Stimulated activated CD8-positive, alpha-beta memory T cell treated with anti-CD3 and anti-CD28 coated beads, Interleukin-4, amount 100 ng/mL, for 48 hours (primary cell): ENCODE results near the gene YBEY.

Experiments
- DNase-seq: peaks from one replicate; pipeline ENCODE4 v3.0.0-alpha.2; 2020

The YBEY gene

DNA sequence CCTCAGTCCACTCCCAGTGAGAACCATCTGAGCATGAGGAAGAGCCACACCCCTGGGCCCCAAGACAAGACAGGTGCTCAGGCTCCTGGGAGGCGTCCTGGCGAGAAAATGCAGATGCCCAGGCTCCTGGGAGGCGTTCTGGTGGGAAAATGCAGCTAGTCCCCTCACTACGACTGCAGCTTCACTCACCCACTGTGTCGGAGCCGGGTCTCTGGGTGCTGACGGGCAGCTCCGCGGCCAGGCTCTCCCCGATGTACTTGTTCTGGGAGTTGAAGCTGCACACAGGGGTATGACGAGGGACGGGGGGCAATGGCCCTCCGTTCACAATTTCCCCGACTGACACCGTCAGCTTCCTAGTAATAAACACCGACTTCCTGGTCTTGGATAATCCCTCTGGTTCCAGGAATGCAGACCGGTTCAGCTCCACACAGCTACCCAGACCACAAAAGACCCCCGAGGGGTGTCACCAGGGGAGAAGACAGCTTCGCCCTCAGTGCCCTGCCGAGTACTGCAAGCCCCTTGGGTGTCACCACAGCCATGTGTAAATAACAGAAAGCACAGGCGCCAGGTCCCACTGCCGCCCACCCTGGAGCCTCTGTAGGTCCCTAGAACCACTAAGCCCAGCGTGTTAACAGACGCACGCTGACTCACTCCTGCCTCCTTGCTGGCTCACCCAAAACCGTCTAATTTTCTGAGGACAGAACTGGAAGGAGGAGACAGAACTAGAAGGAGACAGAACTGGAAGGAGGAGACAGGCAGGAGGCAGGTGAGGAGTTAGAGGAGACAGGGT, 20.2 kb upstream of the YBEY start:
- DNase-seq, result no peak

DNA sequence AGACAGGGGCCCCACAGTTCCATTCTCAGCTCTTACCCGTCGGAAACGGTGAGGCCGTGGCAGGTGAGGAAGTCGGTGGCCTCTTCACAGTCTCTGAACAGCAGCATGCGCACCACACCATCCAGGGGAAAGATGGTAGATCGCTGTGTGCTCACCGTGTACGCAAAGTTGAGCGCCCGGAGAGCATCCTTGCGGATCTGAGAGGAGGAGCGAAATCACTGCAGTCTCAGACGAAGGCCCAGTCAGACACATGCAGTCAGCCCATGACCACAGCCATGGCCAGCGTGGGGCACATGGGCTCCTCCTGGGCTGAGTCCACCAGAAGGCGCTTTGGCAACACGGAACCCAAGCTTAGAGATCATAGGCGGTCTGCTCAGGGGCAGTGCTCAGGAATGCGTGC, 19.2 kb upstream of the YBEY start:
- DNase-seq, result no peak

DNA sequence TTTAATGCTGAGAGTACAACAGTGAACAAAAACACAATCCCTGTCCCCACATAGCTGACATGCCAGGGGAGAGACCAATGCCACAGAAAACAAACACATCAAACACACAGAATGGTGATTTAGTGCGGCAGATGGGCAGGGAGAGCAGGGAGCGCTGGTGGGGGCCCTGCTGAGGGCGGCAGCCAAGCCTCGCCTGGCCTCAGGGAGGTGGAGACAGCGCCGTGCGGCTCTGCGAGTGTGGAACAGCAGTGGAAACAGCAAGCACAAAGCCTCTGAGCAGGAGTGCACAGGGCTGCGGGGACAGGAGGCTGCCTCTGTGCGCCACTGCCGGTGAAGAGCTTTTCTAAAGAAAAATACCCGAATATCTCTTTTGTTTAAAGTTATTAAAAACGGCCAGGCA, 17.8 kb upstream of the YBEY start:
- DNase-seq, result no peak

DNA sequence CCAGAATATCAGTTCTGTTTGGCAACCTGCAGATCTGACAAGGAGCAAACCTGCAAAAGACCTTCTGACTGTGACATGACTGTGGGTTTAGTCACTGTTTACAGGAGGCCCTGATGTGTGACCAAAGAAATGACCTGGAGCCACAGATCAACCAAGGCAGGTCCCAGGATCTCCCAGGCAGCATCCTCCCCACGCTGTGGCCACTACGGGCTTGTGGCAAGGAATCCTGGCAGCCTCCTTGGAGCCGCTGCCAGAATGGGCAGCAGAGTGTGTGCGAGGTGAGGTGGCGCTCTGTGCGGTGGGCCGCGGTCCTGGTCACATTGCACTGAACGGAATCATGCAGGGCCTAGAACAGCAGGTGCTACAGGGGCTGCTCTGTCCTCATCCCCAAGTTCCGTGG, 16.7 kb upstream of the YBEY start:
- DNase-seq, result no peak

DNA sequence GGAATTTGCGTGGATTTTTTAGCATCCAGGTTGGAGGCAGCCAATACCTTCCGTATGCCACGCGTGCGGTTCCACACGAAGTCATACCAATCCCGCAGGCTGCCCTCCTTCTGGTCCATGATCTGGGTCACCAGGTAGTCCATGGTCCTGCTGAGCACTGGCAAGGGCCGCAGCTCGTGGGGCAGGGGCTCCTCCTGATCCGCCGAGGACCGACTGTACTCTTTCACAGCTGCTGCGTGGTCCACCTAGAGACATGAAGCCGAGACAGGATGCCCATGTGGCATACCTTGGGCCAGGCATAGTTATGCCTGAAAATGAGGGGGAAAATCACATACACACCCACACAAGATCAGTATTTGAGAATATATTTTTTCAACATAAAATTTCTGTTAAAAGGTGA, 12.8 kb upstream of the YBEY start:
- no peak for DNase-seq

DNA sequence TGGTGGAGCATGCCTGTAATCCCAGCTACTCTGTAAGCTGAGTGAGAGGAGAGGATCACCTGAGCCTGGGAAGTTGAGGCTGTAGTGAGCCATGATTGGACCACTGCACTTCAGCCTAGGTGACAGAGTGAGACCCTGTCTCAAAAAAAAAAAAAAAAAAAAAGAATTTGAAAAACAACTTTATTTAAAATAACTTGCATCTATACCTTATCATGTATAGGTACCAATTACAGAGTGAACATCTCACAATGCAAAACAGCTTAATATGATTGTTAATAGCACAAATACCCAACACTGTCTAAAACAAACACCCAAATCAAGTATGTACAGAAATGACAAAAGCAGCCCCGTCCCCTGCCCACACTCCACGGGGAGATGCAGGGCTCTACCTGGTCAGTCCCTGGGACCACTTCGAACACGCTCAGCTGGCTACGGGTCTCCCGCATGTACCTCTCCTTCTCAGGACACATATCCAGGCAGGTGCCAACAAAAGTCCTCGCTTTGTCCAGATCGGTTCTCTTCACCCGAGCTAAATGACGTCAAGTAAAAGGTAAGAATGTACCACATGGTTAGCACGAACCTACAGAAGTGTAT, 11.2 kb upstream of the YBEY start:
- DNase-seq, result no peak

DNA sequence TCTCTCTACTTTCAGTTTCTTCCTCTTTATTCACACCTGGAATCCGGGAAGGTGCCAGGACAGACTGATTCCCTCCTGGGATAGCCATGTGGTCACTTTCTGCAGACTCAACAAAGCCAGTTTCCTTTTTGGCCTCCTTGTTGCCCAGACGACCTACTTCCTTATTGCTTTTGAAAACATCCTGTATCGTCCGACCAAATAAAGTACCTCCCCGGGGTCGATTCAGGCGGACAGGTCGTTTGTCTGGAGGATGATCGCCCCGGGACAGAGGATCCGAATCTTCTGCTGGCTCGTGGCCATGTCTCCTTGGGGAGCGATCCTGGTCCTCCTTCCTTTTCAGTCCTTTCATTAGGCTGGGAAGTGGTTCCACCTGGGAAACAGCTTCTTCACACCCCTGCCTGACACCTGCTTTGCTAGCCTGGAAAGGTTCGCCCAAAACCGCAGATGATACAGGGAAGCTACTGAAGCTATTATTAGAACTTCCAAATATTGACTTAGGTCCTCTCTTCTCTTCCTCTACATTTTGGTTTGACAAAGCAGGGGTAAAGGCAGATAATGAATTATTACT, 2.0 kb upstream of the YBEY start:
- no peak for DNase-seq

DNA sequence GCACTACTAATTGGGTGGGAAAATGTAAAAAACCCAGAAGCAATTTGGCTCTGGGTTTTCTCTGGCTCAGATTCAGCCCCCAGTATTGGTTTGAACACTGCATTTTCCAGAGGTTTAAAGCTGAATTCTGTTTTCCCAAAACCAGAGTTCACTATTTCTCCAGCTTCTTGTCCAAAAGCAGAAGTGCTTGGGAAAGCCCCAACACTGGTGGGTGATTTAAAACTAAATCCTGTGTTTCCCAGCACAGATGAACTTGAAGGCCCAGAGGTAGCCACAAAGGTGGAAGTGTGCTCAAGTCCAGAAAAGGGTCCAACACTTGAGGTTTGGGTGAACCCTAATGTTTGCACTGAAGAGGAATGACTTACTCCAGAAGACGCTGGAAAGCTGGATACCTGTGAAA, 1.4 kb upstream of the YBEY start:
- DNase-seq, result no peak

DNA sequence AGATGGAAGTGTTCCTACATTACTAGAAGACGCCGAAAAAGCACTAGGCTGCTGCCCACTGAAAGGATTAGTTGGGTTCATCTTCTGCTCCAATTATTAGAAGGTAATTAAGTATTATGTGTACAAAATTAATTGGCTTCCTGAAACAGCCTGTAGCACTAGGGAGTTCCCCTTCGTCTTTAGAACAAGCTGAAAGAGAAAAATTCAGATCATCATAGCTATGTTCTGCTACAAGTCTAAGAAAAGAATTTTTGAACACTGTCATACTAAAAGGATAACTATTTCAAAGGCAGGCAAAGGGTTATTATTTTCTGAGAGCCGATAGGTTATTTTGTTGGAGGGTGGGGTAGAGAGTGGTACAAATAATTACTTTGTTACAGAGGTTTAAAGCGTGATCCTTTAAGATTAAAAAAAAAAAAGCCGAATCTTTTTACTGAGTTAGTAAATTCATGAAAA, 908 bp upstream of the YBEY start, which contains the start of gene MCM3AP:
TSS of gene MCM3AP (minus strand) at position 406 of the 456 bp plus-strand sequence. CDS start at position 81, 325 bp downstream.
- DNase-seq, result no peak

DNA sequence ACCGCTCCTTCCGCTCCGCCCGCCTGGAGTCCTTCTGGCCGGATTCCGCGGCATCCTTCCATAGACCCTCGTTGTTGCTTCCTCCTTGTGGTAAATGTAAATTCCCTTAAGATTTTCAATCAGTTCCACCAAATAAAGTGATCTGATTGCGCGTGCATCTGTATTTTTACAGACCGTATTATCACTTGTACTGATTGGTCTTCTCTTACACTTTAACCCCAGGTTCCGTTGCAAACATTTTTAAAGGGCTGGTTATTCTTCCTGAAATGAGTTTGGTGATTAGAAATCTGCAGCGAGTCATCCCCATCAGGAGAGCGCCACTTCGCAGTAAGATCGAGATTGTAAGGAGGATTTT, 483 bp downstream of the YBEY start:
- no peak for DNase-seq

DNA sequence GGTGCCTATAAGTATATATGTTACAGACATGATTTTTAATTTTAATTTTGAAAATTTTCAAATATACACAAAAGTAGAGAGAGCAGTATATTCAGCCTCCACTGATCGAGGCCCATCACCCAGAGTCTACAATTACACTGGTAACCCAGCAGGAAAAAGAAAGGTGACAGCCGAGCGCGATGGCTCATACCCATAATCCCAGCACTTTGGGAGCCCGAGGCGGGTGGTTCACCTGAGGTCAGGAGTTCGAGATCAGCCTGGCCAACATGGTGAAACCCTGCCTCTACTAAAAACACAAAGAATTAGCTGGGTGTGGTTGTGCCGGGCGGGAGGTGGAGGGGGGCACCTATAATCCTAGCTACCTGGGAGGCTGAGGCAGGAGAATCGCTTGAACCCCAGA, 1.4 kb downstream of the YBEY start:
- no peak for DNase-seq

DNA sequence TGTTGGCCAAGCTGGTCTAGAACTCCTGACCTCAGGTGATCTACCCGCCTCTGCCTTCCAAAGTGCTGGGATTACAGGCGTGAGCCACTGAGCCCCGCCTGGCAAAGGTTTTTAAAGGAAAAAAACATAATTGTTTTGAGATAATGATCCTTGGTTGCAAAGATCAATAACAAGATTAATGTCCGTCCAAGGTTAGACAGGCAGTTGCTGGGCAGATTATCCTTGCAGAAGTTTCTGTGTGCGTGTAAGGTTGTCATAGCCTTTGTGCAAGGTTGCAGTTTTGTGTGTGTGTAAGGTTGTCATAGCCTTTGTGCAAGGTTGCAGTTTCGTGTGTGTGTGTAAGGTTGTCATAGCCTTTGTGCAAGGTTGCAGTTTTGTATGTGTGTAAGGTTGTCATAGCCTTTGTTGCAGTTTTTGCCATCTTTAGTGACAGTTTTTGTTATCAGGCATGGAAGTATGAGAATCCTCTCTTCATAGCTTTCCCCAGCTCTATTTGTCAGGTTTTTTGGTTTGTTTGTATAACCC, 3.6 kb downstream of the YBEY start:
- no peak for DNase-seq

DNA sequence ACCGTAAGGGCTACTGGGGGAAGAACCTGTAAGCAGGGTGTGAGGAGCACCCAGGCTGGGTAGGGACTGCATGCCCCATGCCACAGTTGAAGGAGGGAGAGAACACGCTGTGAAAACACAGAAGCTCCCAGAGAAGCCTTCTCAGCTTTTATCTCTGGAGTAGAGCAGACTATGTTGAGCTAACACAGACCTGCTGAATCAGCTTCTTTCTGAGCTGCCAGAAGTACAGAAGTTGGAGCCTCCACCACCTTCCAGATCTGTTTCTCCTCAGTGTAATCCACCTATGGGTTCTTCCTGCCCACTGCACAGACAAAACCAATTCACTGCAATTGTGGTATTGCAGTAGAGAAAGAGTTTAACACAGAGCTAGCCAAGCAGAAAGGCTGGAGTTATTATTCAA, 5.4 kb downstream of the YBEY start:
- no peak for DNase-seq

DNA sequence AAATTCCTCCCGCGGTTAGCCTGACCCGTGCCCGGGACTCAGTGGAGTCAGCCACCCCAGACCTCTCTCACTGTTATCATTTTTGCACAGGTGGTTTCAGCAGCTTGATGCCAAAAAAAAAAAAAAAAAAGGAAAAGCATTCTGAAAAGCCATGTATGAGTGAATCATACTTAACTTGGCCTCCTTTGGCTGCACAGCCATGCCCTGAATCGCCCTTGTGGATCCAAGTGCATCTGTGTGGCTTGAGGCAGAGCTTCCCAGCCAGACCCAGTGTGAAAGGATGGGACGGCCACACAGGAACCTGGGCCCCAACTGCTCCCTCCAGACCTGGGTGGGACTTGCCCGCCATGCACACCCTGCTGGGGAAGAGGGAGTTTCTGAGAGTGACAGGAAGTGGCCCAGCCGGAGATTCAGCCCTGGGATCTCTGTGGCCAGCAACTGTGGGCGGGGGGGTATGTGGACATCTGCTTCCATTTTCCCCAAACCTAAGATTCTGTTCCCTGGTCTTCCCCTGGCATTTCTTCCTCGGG, 8.6 kb downstream of the YBEY start:
- no peak for DNase-seq

DNA sequence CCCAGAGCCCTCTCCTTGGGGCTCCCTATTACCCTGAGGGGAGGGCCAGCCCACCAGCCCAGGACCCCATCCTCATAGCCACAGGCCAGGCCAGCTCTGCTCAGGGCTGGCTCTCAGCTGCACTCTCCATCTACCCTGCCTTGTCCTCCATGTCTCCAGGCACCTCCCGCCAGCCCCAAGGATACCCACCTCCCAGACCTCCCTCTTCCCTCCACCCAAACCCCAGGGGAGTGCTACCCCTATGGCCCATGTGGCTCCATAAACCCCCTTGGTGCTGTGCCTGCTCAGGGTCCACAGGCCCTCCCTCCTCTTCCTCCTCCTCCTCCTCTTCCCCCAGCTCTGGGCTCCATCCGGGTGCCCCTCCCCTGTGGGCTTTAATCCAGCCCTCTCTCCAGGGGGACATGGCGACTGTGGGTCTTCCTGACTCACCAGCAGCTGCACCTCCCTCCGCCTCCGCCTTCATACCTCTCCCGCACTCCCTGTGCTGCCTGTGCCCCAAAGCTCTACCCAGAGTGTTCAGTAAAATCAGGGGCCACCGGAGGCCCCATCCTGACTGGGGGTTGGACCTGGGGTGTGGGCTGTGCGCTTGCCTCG, 9.1 kb downstream of the YBEY start:
- no peak for DNase-seq

DNA sequence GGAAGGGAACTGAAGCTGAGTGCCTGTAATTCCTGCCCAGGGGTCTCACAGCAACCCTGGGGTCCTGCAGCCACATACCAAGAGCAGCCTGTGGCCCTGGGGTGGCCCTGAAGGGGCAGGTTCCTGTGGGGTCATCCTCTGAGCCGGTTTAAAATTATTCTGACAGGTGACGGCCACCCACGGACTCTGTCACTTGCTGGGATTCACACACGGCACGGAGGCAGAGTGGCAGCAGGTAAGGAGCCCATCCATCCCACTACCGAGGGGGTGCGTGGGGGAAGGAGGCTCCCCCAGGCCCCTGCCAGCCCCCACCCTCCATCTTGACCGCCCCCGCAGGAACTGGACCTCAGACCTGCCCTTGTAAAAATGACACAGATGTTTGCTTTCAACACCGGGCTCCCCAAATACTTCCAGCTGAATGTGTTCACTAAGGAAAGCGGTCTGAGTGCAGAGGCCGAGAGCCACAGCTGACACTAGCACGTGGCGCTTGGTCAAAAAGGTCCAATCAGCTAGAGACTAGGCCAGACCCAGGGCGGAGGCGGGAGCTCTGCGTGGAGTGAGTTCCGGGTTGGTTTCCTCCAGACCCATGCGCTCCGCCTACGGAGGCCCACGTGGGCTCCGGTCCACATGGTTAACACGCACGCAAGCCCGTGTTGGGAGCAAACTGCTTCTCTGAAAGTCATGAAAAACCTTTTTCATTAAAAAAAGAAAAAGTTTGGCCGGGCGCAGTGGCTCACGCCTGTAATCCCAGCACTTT, 10.0 kb downstream of the YBEY start:
- peak; percentile 75 for DNase-seq

DNA sequence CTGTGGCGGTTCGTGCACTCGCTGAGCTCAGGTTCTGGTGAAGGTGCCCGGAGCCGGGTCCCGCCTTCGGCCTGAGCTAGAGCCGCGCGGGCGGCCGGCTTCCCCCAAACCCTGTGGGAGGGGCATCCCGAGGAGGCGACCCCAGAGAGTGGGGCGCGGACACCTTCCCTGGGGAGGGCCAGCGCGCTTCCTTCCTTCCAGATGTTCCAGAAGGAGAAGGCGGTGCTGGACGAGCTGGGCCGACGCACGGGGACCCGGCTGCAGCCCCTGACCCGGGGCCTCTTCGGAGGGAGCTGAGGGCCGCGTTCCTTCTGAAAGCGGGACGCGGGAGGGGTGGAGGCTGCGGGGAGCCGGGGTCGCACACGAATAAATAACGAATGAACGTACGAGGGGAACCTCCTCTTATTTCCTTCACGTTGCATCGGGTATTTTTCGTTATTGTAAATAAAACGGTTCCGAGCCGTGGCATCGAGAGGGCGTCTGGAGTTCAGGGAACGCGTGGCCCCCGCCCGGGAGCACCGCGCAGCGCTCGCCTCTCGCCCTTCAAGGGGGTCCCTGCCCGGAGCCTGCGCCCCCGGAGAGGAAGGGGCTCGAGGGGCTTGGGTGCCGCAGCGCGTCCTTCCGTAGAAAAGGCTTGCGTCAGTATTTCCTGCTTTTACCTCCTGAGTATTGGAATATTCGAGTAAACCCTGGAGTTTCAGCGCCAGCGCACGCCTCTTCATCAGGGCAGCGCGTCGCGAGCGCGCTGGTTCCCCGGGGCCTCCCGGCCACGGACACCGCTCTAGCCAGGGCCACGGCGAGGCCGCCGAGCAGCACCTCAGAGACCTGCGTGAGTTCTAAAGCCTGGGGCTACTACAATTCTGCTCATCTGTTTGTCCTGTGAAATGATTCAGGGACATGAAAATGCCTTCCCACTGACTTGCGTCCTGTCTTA, 11.5 kb downstream of the YBEY start:
- no peak for DNase-seq

DNA sequence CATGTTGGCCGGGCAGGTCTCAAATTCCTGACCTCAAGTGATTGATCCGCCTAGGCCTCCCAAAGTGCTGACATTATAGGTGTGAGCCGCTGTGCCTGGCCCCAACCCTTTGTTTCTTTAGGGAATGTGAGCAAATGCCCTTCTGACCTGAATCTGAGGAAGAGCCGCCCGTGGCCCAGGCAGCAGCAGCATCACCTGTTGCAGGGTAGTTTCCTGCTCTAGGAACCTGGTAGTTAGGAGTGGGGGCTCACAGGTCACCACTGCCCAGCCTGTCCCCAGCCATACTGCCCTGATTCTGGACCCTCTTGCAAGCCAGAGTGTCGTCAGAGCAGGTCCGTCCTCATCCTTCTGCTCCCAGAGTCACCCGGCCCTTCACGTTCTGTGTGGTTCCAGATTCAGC, 13.0 kb downstream of the YBEY start:
- DNase-seq, result no peak

DNA sequence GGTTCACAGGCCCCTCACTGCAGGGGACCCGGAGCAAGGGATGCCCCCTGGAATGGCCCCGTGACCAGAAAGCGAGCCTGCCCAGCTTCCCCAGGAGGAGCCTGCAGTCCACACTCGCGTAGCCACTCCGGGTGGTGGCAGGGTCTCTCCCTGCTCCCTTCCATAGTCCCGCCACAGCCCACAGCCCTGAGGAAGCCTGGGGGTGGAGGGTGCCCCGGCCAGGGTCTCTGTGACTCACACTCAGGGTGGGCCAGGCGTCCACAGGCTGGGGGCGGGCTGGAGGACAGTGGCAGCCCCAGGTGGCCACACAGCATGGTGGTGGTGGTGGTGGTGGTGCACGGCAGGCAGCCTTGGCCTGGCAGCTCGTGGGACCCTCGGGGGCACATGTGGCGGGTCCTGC, 15.6 kb downstream of the YBEY start:
- no peak for DNase-seq

DNA sequence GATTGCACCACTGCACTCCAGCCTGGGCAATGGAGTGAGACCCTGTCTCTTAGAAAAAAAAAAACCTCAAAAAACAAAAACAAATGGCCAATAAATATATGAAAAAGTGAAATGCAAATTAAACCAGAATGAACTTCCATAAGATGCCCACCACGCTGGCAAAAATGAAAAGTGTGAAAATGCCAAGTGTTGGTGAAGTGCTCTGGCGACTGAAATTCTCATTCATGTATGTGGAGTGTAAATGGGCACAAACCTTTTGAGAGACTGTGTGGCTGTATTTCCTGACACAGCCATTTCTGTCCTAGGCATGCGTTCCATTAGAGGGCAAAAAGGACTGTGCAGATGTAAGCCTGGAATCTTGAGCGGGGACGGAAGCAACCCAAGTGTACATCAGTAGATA, 18.3 kb downstream of the YBEY start:
- DNase-seq, result no peak

DNA sequence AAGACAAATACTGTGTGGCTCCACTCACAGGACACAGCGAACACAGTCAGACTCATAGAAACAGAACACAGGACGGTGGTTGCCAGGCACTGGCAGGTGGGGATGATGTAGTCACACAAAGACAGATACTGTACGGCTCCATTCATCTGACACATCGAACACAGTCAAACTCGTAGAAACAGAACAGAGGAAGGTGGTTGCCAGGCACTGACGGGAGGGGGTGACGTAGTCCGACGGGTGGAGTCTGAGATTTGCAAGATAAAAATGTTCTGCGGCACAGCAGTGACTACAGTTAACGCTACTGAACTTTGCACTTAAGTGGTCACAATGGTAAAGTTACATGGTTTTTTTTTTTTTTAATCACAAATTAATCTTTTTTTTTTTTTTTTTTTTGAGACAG, 18.8 kb downstream of the YBEY start:
- no peak for DNase-seq

DNA sequence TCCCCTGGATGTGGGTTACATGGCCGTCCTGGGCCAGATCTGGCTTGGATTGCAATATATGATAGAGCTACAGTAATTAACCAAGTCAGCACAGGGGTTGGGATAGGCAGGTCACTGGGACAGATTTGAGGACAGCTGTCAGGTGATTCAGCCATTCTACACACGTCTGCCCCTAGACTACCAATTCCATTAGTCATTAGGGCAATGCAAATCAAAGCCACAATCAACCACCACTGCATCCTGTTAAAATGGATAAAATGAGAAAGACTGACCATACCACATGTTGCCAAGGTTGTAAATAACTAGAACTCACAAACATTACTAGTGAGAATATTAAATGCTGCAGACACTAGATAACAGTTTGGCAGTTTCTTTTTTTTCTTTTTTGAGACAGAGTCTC, 21.5 kb downstream of the YBEY start:
- DNase-seq, result no peak
